Measurements from ENCODE around the gene INVS. TPM values are rescaled to one million over a fixed set of nuclear protein-coding genes. Genes with fewer than 3 reads are reported as not detected.

The INVS gene
- polyA plus RNA-seq, 6 donors from 2014 or later: 1.5 to 14.5 (median 10.0) TPM

DNA sequence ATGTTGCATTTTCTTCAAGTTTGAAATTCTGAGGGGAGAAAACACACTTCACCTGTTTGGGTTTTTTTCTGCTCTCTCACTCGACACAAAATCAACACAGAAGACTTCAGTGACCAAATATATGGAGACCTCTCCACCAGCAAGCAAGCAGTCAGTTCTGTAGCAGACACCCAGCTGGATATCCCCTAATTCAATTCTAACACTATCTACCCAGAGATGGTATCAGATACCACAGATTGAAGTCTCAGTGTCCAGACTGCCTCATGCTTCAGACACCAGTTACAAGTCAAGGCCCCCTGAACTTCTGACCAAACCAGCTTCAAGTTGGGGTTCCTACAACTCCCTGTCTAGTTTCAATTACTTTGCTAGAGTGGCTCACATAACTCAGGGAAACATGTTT lies 97.8 kb downstream of the INVS start:
- H3K4me3 Mint-ChIP-seq: no peak overlapping the region
- no peak for DNase-seq
- peaks cover 0 to 7% (median 3%) of the 10 kb centered on the region in 3 donors for H3K4me1 Mint-ChIP-seq
- peaks cover 28 to 38% of the 10 kb centered on the region in 2 donors for H3K36me3 Mint-ChIP-seq
- H3K27me3 Mint-ChIP-seq: no peaks in the 10 kb centered on the region
- no peak overlapping the region for H3K27ac Mint-ChIP-seq
- no peak for ATAC-seq (ENCODE audit: low read depth in 2 of 2)
- H3K9me3 Mint-ChIP-seq: peaks cover 0 to 12% (median 7%) of the 10 kb centered on the region in 7 donors

DNA sequence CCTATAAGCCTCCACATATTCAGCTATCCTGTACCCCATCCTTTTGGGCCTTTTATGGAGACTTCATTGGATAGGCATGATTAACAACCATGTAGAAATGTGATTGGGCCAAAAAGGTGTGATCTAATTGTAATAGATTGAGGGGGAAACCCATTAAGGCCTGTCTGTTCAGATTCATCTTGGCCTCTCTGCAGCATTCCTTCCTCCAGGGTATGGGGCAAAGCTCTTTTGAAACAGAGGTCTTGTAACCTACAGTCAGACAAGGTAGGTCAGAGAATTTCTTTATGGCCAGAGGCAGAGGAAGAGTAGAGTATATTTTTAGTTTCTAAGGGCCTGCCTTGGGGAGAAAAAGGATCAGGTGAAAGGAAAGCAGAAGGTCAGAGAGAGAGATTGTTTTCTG lies 98.5 kb downstream of the INVS start:
- DNase-seq (no peak), ATAC-seq (ENCODE audit: low read depth in 2 of 2) (no peak)
- Mint-ChIP-seq H3K27ac (peak overlapping the region in 1 of 6 donors; percentile 56), H3K9me3 (peaks cover 0 to 8% (median 3%) of the 10 kb centered on the region in 7 donors), H3K4me1 (peaks cover 3 to 7% (median 5%) of the 10 kb centered on the region in 3 donors), H3K4me3 (no peak overlapping the region), H3K36me3 (peaks cover 22 to 34% of the 10 kb centered on the region in 2 donors), H3K27me3 (no peaks in the 10 kb centered on the region)

DNA sequence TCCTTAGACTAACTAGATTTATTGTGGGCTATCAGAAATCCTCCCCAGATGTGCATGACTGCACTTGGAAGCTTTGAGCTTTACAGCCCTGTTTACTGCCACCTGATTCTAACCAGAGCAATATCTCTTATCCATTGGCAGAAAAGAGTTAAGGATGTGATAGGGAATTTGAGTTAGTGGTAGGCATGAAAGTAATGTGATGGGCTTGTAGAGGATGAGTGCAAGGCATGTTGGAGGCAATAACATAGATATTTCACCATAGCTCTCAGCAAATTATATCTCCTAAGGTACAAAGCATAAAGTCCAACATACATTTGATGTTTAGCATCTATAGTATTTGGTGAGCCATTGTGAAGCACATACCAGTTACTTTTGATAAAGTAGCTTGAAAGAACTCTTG lies 103.8 kb downstream of the INVS start:
- no peaks in the 10 kb centered on the region for H3K27me3 Mint-ChIP-seq
- DNase-seq: no peak
- peaks cover 0 to 6% (median 4%) of the 10 kb centered on the region in 3 donors for H3K4me1 Mint-ChIP-seq
- no peak for ATAC-seq (ENCODE audit: low read depth in 2 of 2)
- H3K4me3 Mint-ChIP-seq: no peak overlapping the region
- H3K9me3 Mint-ChIP-seq: peaks cover 0 to 8% (median 0%) of the 10 kb centered on the region in 7 donors
- no peak overlapping the region for H3K27ac Mint-ChIP-seq
- H3K36me3 Mint-ChIP-seq: peaks cover 5 to 20% of the 10 kb centered on the region in 2 donors

DNA sequence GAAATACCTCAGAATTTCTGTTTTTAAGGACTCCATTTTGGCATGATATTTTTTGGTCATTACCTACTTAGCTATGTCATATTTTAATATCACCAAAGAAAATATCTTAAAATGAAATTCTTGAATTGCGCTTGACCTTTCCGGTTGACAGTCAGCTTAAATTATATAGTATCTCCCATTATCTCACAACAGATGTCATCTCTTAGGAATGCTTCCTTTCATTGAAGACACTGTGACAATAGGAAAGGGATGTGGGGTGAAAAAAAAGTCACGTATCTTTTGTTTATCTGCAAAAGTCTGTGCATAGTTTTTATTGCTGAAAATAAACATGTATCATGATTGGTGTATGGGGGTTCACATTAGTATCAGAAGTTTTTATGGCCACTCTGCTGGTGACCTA lies 105.8 kb downstream of the INVS start:
- H3K4me3 Mint-ChIP-seq: no peak overlapping the region
- H3K4me1 Mint-ChIP-seq: peaks cover 4 to 8% (median 6%) of the 10 kb centered on the region in 3 donors
- no peaks in the 10 kb centered on the region for H3K27me3 Mint-ChIP-seq
- DNase-seq (no peak), ATAC-seq (ENCODE audit: low read depth in 2 of 2) (no peak)
- H3K9me3 Mint-ChIP-seq: peaks cover 0 to 5% (median 0%) of the 10 kb centered on the region in 7 donors
- H3K27ac Mint-ChIP-seq: no peak overlapping the region
- peaks cover 2 to 13% of the 10 kb centered on the region in 2 donors for H3K36me3 Mint-ChIP-seq

DNA sequence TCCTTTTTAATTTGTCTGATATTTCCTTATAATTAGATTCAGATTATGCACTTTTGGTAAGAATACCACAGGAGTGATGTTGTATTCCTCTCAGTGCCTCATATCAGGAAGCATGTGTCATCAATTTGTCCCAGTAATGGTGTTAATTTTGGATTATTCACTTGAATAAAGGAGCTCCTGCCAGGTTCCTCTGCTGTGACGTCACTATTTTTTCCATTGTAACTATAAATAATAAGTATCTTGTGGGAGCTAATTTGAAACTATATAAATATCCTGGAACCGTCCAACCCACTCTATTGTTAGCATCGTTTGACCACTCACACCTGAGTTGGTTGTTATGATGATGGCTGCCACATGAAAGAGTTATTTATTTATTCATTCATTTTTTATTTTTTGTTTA lies 107.9 kb downstream of the INVS start:
- ATAC-seq (ENCODE audit: low read depth in 2 of 2) (no peak), DNase-seq (no peak)
- Mint-ChIP-seq H3K36me3 (no peaks in the 10 kb centered on the region), H3K9me3 (no peaks in the 10 kb centered on the region), H3K27me3 (no peaks in the 10 kb centered on the region), H3K4me1 (peaks cover 7 to 16% (median 7%) of the 10 kb centered on the region in 3 donors), H3K4me3 (no peak overlapping the region), H3K27ac (no peak overlapping the region)

DNA sequence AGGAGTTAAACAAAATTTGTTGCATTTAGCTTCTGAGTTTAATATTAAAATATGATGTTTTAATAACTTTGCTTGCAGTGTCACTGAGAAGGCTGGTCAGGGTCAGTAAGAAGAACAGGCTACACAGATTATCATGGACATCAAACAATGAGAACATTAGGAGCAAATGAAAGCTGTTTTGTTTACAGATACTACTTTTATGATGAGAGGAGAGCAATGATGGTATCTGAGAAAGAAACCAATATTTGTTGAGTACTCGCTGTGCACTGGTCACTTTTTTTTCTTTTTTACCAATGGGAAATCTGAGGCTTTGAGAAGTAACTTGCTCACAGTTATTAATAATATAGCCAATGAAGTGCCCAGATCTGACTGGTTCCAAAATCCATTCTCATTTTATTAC lies 109.6 kb downstream of the INVS start:
- Mint-ChIP-seq H3K27me3 (no peaks in the 10 kb centered on the region), H3K27ac (peak overlapping the region in 2 of 6 donors; percentile 81 to 96), H3K9me3 (no peaks in the 10 kb centered on the region), H3K36me3 (no peaks in the 10 kb centered on the region), H3K4me3 (peak overlapping the region in 4 of 8 donors; percentile 12 to 53 (median 38)), H3K4me1 (peaks cover 7 to 10% (median 7%) of the 10 kb centered on the region in 3 donors)
- DNase-seq (no peak), ATAC-seq (ENCODE audit: low read depth in 2 of 2) (no peak)

DNA sequence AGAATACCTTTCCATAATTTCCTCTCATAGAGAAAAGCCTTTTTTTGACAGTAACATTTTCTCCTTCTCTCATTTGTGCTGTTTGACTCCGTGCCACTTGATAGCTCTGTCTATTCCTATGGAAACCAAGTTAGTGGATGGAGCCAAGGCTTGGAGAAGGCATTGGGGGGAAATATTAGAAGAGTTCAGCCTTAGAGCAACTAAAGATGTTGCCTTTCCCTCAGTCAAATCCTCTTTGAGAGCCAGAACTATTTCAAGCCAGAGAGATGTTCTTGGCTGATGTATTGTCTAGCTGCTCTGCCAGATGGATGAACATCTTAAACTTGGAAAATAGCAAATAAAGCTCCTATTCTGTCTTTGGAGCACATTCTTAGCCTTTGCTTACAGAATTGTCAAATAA lies 112.4 kb downstream of the INVS start:
- ATAC-seq (ENCODE audit: low read depth in 2 of 2) (no peak), DNase-seq (no peak)
- Mint-ChIP-seq H3K9me3 (no peaks in the 10 kb centered on the region), H3K4me3 (no peak overlapping the region), H3K27ac (no peak overlapping the region), H3K27me3 (no peaks in the 10 kb centered on the region), H3K36me3 (no peaks in the 10 kb centered on the region), H3K4me1 (peaks cover 7 to 10% (median 7%) of the 10 kb centered on the region in 3 donors)

DNA sequence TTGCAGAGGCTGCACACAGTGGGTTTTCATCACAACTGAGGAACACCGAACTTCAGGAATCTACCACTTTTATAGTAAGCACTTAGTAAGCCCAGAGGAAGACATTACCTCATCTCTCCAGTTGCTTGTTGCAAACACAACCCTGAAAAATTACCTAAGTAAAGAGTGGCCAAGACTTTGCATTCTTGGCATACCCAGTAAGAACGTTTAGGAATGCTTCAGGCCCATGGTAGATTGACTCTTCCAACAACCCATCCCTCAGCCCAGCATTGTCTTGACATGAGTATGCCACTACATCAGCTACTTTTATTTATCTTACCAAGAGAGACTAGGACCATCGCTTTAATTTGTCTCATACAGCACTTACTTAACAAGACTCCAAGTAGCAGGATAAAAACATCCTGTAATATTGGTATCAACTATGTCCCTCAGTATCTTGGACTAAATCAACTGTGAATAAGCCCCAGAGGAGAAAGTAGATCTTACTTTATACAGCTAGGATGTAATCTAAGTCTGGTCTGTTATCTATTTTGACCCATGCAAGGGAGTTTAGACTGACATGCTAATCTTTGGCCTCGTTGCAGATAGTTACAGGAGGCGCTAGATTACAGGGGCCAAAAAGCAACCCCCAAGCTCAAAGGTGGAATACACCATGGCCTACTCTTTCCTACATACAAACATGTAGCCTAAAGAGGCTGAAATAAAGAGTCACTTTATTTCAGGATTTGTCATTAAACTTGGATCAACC lies 114.9 kb downstream of the INVS start:
- no peak for ATAC-seq (ENCODE audit: low read depth in 2 of 2)
- Mint-ChIP-seq H3K27ac (peak overlapping the region in 1 of 6 donors; percentile 29), H3K9me3 (no peaks in the 10 kb centered on the region), H3K36me3 (no peaks in the 10 kb centered on the region), H3K4me1 (peaks cover 7 to 10% (median 7%) of the 10 kb centered on the region in 3 donors), H3K4me3 (no peak overlapping the region), H3K27me3 (no peaks in the 10 kb centered on the region)
- DNase-seq: no peak

DNA sequence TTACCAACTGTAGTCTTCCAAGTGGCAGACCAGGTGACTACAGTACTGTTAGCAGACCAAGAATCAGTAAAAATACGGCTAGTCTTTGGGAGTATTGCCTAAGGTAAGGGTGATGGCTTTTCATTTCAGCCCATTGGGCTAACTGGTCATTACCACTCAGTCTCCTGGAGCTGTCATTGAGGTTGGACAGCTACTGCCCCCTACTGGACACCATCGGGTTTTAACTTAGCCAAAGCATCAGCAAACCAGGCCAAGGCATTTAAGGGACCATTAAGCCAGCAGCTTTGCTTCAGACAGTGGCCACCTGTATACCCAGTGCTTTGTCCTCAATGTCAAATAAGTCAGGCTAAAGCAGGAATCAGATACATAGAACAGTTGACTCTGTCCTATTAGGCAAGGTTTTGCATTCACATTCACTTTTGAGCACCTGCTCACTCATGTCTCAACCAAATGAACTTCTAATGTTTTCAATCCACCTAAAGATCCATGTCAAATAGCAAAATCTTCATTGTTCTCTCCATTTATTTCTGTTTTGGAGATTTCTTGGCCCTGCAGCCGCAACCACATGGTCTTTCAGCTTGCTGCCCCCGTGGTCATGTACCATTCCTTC lies 117.2 kb downstream of the INVS start:
- Mint-ChIP-seq H3K27ac (no peak overlapping the region), H3K36me3 (no peaks in the 10 kb centered on the region), H3K4me1 (no peaks in the 10 kb centered on the region), H3K27me3 (no peaks in the 10 kb centered on the region), H3K9me3 (no peaks in the 10 kb centered on the region), H3K4me3 (no peak overlapping the region)
- DNase-seq (peak; percentile 59), ATAC-seq (ENCODE audit: low read depth in 2 of 2) (peak; percentile 75 to 85)

DNA sequence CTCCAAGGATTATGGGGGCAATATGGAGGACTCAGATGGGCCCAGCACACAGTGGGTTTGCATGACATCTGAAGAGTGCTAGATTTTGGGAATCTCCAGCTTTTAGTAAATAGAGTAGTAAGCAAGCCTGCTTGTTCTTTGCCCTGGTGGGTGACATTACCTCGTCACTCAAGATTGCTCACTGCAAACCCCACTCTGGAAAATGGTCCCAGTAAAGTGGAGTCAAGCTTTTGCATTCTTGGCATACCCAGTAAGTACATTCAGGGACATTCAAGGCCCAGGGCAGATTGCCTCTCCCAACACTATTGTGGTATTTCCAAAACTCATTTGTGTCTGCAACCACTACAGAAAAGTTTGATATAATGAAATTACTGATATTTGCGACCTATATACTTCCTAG lies 118.5 kb downstream of the INVS start:
- ATAC-seq (ENCODE audit: low read depth in 2 of 2): no peak
- no peaks in the 10 kb centered on the region for H3K9me3 Mint-ChIP-seq
- DNase-seq: no peak
- no peak overlapping the region for H3K27ac Mint-ChIP-seq
- no peaks in the 10 kb centered on the region for H3K36me3 Mint-ChIP-seq
- no peaks in the 10 kb centered on the region for H3K4me1 Mint-ChIP-seq
- no peak overlapping the region for H3K4me3 Mint-ChIP-seq
- no peaks in the 10 kb centered on the region for H3K27me3 Mint-ChIP-seq

DNA sequence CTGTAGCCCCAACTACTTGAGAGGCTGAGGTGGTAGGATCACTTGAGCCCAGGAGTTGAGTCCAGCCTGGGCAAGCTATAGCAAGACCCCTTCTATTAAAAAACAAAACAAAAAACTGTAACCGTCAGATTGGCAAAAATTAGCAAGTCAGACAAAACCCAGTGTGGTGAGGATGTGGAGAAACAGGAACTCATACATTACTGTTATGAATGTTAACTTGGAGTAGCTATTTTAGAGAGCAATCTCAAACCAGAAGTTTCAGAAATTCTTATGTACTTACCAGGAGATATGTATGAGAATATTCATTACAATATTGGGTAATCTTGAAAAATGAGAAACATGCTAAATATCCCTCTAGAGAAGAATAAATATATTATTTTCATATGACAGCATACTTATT lies 120.3 kb downstream of the INVS start:
- Mint-ChIP-seq H3K4me1 (no peaks in the 10 kb centered on the region), H3K27ac (peak overlapping the region in 2 of 6 donors; percentile 18 to 59), H3K4me3 (no peak overlapping the region), H3K27me3 (no peaks in the 10 kb centered on the region), H3K9me3 (no peaks in the 10 kb centered on the region), H3K36me3 (no peaks in the 10 kb centered on the region)
- no peak for ATAC-seq (ENCODE audit: low read depth in 2 of 2)
- no peak for DNase-seq

DNA sequence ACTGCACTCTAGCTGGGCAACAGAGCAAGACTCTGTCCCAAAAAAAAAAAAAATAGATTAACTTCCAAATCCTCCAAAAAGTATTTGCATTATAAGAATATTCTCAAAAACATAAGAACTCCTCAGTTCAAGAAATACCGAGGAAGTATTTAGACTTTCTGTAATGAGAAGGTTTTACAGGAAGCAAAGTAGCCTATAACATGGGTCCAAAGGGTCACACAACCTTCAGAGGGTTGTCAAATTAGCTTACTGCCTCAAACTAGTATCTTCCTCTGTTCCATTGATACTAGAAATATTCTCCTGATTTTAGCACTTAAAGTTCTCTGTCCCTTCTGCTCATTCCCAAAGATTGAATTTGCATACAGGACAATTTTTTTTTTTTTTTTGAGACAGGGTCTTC lies 121.9 kb downstream of the INVS start:
- H3K4me3 Mint-ChIP-seq: no peak overlapping the region
- ATAC-seq (ENCODE audit: low read depth in 2 of 2) (no peak), DNase-seq (no peak)
- no peaks in the 10 kb centered on the region for H3K9me3 Mint-ChIP-seq
- no peaks in the 10 kb centered on the region for H3K27me3 Mint-ChIP-seq
- peaks cover 0 to 1% of the 10 kb centered on the region in 2 donors for H3K36me3 Mint-ChIP-seq
- no peaks in the 10 kb centered on the region for H3K4me1 Mint-ChIP-seq
- H3K27ac Mint-ChIP-seq: no peak overlapping the region

DNA sequence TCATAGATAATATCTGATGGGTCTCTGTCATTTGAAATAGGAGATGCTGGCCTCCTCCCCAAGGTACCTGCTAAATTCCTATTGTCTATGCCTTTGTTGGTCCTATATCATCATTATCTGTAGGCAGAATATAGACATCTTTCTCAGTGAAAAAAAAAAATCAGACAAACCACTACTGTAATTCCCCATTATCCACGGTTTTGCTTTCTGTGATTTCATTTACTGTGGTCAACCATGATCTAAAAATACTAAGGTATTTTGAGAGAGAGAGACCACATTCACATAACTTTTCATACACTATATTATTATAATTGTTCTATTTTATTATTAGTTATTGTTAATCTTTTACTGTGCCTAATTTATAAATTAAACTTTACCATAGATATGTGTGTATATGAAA lies 122.5 kb downstream of the INVS start:
- DNase-seq (no peak), ATAC-seq (ENCODE audit: low read depth in 2 of 2) (no peak)
- Mint-ChIP-seq H3K4me3 (no peak overlapping the region), H3K4me1 (no peaks in the 10 kb centered on the region), H3K36me3 (peaks cover 0 to 5% of the 10 kb centered on the region in 2 donors), H3K27ac (peak overlapping the region in 1 of 6 donors; percentile 17), H3K27me3 (no peaks in the 10 kb centered on the region), H3K9me3 (no peaks in the 10 kb centered on the region)

DNA sequence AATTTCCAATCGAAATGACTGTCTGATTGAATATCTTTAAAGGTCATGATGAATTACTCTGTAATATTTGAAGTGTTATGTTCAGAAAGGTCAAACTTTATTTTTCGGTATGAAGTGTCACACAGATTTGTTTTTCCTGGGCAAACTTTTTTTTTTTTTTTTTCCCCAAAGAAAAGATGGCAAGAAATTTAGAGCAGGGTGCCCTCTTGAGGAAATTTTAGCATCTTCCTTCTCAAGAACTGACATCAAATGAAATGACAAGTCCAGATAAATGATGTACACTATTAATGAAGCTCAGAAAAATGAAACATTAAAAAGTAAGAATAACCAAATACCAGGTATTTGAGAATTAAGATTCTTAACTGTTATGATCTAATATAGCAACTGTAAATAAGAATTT lies 123.6 kb downstream of the INVS start:
- DNase-seq (no peak), ATAC-seq (ENCODE audit: low read depth in 2 of 2) (no peak)
- Mint-ChIP-seq H3K27me3 (no peaks in the 10 kb centered on the region), H3K4me1 (no peaks in the 10 kb centered on the region), H3K27ac (no peak overlapping the region), H3K36me3 (peaks cover 0 to 5% of the 10 kb centered on the region in 2 donors), H3K9me3 (no peaks in the 10 kb centered on the region), H3K4me3 (no peak overlapping the region)
